ENCODE measurements around the gene OTX2.
A peak's percentile ranks its signal among the peaks of the same experiment; 100 is the strongest.

The OTX2 gene

DNA sequence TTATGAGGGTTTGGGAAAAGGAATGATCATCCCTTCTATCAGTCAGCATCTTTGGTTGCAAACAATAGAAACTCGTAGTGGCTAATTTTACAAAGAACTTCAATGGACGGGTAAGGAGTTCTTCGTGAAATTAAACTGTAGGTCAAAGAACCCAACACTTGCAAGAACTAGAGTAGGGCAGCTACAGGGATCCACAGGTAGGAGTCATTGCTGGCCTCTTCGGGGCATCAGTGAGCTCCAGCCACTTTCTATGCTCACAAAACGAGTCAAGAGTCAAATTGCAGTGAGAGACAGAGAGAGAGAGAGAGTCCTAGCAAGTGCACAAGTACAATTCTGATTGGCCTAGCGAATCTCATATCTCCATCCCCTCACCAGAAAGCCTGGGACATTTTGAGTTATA lies 29.9 kb upstream of the OTX2 start:
- Histone ChIP-seq H3K4me2 (ENCODE audit: low read length) (no peak overlapping the region), H3K79me2 (ENCODE audit: control insufficient read depth, insufficient read depth, low read length, poor library complexity) (no peaks in the 10 kb centered on the region), H3K23ac (ENCODE audit: low read length) (no peak overlapping the region), H3K27me3 (ENCODE audit: insufficient read depth, low read length) (peaks cover 7% of the 10 kb centered on the region), H2AK5ac (ENCODE audit: low read length) (no peak overlapping the region), H2BK12ac (ENCODE audit: low read length) (no peak overlapping the region), H3K18ac (ENCODE audit: low read length) (no peak overlapping the region), H3K27ac (ENCODE audit: low read depth, low read length) (no peak overlapping the region), H3K14ac (ENCODE audit: low read length) (no peak overlapping the region), H3K36me3 (ENCODE audit: control insufficient read depth in 1 of 2, insufficient read depth in 2 of 2, low read length in 2 of 2) (no peaks in the 10 kb centered on the region), H2BK5ac (ENCODE audit: low read depth, low read length, poor library complexity) (no peak overlapping the region), H4K12ac (ENCODE audit: low read depth, low read length) (no peak overlapping the region), H3K9ac (ENCODE audit: low read length) (no peak overlapping the region), H3K4ac (ENCODE audit: low read depth, low read length) (no peak overlapping the region), H3K4me3 (ENCODE audit: low read depth, low read length) (no peak overlapping the region), H3K4me1 (ENCODE audit: control insufficient read depth in 1 of 2, insufficient read depth in 2 of 2, low read length in 2 of 2) (no peaks in the 10 kb centered on the region), H3K79me1 (ENCODE audit: low read length) (no peaks in the 10 kb centered on the region), H4K8ac (ENCODE audit: low read depth, low read length) (no peak overlapping the region), H2BK120ac (ENCODE audit: insufficient read depth, low read length, poor library complexity) (no peak overlapping the region), H3K9me3 (ENCODE audit: insufficient read depth, low read depth, low read length) (no peaks in the 10 kb centered on the region), H4K91ac (ENCODE audit: low read depth, low read length) (no peak overlapping the region), H2AFZ (ENCODE audit: insufficient read depth, low read length, poor library complexity) (no peak overlapping the region)
- DNase-seq: no peak
- WGBS (ENCODE audit: extremely low coverage, insufficient coverage, insufficient read length): no CpG with 5 or more reads among the region's 6 CpGs

DNA sequence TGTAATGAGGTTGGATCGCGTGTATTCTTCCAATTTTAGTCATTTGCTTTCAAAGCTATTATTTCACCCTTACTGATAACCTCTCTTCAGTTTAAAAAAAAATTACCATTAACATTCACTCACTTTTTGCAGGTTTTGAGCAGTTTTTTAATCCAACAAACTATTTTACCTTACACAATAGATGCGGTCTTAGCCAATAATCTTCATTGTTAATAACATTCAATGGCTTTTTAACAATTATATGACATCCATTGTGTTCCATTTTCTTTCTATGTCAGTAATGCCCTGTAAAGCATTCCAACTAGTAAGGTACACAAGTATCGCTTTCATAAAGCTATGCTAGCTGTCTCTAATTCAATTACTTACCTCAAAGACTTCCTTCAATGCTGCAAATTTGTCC lies 18.9 kb upstream of the OTX2 start:
- H2BK12ac ChIP-seq (ENCODE audit: low read length): no peak overlapping the region
- no peak overlapping the region for H2BK5ac ChIP-seq (ENCODE audit: low read depth, low read length, poor library complexity)
- no peaks in the 10 kb centered on the region for H3K36me3 ChIP-seq (ENCODE audit: control insufficient read depth in 1 of 2, insufficient read depth in 2 of 2, low read length in 2 of 2)
- H3K23ac ChIP-seq (ENCODE audit: low read length): no peak overlapping the region
- H3K79me2 ChIP-seq (ENCODE audit: control insufficient read depth, insufficient read depth, low read length, poor library complexity): no peaks in the 10 kb centered on the region
- H3K4me2 ChIP-seq (ENCODE audit: low read length): no peak overlapping the region
- WGBS (ENCODE audit: extremely low coverage, insufficient coverage, insufficient read length): no CpG with 5 or more reads among the region's 4 CpGs
- no peak overlapping the region for H2BK120ac ChIP-seq (ENCODE audit: insufficient read depth, low read length, poor library complexity)
- H2AK5ac ChIP-seq (ENCODE audit: low read length): no peak overlapping the region
- no peak overlapping the region for H4K91ac ChIP-seq (ENCODE audit: low read depth, low read length)
- no peak overlapping the region for H3K27ac ChIP-seq (ENCODE audit: low read depth, low read length)
- H3K79me1 ChIP-seq (ENCODE audit: low read length): no peaks in the 10 kb centered on the region
- H4K8ac ChIP-seq (ENCODE audit: low read depth, low read length): no peak overlapping the region
- H3K9ac ChIP-seq (ENCODE audit: low read length): no peak overlapping the region
- no peak overlapping the region for H2AFZ ChIP-seq (ENCODE audit: insufficient read depth, low read length, poor library complexity)
- no peak overlapping the region for H3K4ac ChIP-seq (ENCODE audit: low read depth, low read length)
- no peaks in the 10 kb centered on the region for H3K4me1 ChIP-seq (ENCODE audit: control insufficient read depth in 1 of 2, insufficient read depth in 2 of 2, low read length in 2 of 2)
- H4K12ac ChIP-seq (ENCODE audit: low read depth, low read length): no peak overlapping the region
- no peak for DNase-seq
- H3K14ac ChIP-seq (ENCODE audit: low read length): no peak overlapping the region
- no peak overlapping the region for H3K18ac ChIP-seq (ENCODE audit: low read length)
- no peaks in the 10 kb centered on the region for H3K27me3 ChIP-seq (ENCODE audit: insufficient read depth, low read length)
- peaks cover 3% of the 10 kb centered on the region for H3K9me3 ChIP-seq (ENCODE audit: insufficient read depth, low read depth, low read length)
- H3K4me3 ChIP-seq (ENCODE audit: low read depth, low read length): no peak overlapping the region

- WGBS (ENCODE audit: extremely low coverage, insufficient coverage, insufficient read length): no CpG with 5 or more reads among the region's 4 CpGs
- Histone ChIP-seq H2BK120ac (ENCODE audit: insufficient read depth, low read length, poor library complexity) (no peak overlapping the region), H3K18ac (ENCODE audit: low read length) (no peak overlapping the region)
Observed at GRCh38 chr14:56826214-56826613, 15.9 kb upstream of the OTX2 start.

DNA sequence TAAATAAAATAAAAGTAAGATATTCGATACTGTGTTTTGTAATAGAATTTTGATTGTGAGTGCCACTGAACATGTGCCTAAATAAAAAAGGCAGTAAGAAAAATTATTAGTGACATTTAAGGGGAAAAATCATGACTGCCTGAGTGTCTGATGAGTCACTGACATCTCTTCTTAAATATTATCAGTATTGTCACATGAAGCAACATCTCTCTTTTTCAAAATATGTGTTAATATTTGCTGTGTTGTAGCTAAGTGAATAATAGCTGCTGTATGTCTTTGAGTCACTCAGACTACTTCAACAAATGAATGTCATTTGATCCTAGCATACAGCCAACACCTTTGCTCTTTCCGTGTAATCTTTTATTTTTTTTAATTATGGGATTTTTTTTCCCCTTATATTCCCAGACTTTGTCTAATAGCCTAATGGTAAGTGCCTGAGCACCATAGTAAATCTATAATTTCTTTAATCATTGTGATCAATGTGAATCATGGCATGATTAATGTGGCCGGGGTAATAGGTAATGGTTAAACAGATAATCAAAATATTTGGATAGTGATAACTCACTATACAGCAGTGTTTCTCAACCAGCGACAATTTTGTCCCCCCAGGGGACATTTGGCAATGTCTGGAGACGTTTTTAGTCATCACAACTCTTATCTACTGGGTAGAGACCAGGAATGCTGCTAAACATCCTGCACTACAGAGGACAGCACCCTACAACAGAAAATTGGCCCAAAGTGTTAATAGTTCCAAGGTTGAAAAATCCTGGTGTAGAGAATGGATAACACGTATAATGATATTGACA lies 11.7 kb upstream of the OTX2 start:
- no peak overlapping the region for H2BK5ac ChIP-seq (ENCODE audit: low read depth, low read length, poor library complexity)
- no peaks in the 10 kb centered on the region for H3K9me3 ChIP-seq (ENCODE audit: insufficient read depth, low read depth, low read length)
- no peak overlapping the region for H4K8ac ChIP-seq (ENCODE audit: low read depth, low read length)
- H3K4me2 ChIP-seq (ENCODE audit: low read length): no peak overlapping the region
- H3K36me3 ChIP-seq (ENCODE audit: control insufficient read depth in 1 of 2, insufficient read depth in 2 of 2, low read length in 2 of 2): no peaks in the 10 kb centered on the region
- DNase-seq: peak; percentile 97 to 100
- no peak overlapping the region for H3K23ac ChIP-seq (ENCODE audit: low read length)
- no peak overlapping the region for H3K27ac ChIP-seq (ENCODE audit: low read depth, low read length)
- no peak overlapping the region for H3K18ac ChIP-seq (ENCODE audit: low read length)
- peaks cover 3 to 4% of the 10 kb centered on the region in 2 experiments for H3K4me1 ChIP-seq (ENCODE audit: control insufficient read depth in 1 of 2, insufficient read depth in 2 of 2, low read length in 2 of 2)
- H2BK12ac ChIP-seq (ENCODE audit: low read length): no peak overlapping the region
- H2AFZ ChIP-seq (ENCODE audit: insufficient read depth, low read length, poor library complexity): no peak overlapping the region
- H2BK120ac ChIP-seq (ENCODE audit: insufficient read depth, low read length, poor library complexity): no peak overlapping the region
- no peak overlapping the region for H3K4ac ChIP-seq (ENCODE audit: low read depth, low read length)
- H3K27me3 ChIP-seq (ENCODE audit: insufficient read depth, low read length): peaks cover 14% of the 10 kb centered on the region
- no CpG with 5 or more reads among the region's 6 CpGs for WGBS (ENCODE audit: extremely low coverage, insufficient coverage, insufficient read length)
- H3K14ac ChIP-seq (ENCODE audit: low read length): no peak overlapping the region
- H4K91ac ChIP-seq (ENCODE audit: low read depth, low read length): no peak overlapping the region
- H3K79me1 ChIP-seq (ENCODE audit: low read length): no peaks in the 10 kb centered on the region
- no peaks in the 10 kb centered on the region for H3K79me2 ChIP-seq (ENCODE audit: control insufficient read depth, insufficient read depth, low read length, poor library complexity)
- no peak overlapping the region for H3K4me3 ChIP-seq (ENCODE audit: low read depth, low read length)
- no peak overlapping the region for H2AK5ac ChIP-seq (ENCODE audit: low read length)
- no peak overlapping the region for H4K12ac ChIP-seq (ENCODE audit: low read depth, low read length)
- H3K9ac ChIP-seq (ENCODE audit: low read length): no peak overlapping the region

More at GRCh38 chr14:56826214-56826613, 15.9 kb upstream of the OTX2 start:
- Histone ChIP-seq H3K79me2 (ENCODE audit: control insufficient read depth, insufficient read depth, low read length, poor library complexity) (no peaks in the 10 kb centered on the region), H2AFZ (ENCODE audit: insufficient read depth, low read length, poor library complexity) (no peak overlapping the region), H4K91ac (ENCODE audit: low read depth, low read length) (no peak overlapping the region), H3K9ac (ENCODE audit: low read length) (no peak overlapping the region), H3K4me1 (ENCODE audit: control insufficient read depth in 1 of 2, insufficient read depth in 2 of 2, low read length in 2 of 2) (no peaks in the 10 kb centered on the region), H4K12ac (ENCODE audit: low read depth, low read length) (no peak overlapping the region), H3K4me2 (ENCODE audit: low read length) (no peak overlapping the region), H4K8ac (ENCODE audit: low read depth, low read length) (no peak overlapping the region), H3K27ac (ENCODE audit: low read depth, low read length) (no peak overlapping the region), H2BK12ac (ENCODE audit: low read length) (no peak overlapping the region), H3K4me3 (ENCODE audit: low read depth, low read length) (no peak overlapping the region), H3K79me1 (ENCODE audit: low read length) (no peaks in the 10 kb centered on the region), H3K4ac (ENCODE audit: low read depth, low read length) (no peak overlapping the region), H2BK5ac (ENCODE audit: low read depth, low read length, poor library complexity) (no peak overlapping the region), H3K23ac (ENCODE audit: low read length) (no peak overlapping the region), H3K27me3 (ENCODE audit: insufficient read depth, low read length) (no peaks in the 10 kb centered on the region), H3K9me3 (ENCODE audit: insufficient read depth, low read depth, low read length) (no peaks in the 10 kb centered on the region), H2AK5ac (ENCODE audit: low read length) (no peak overlapping the region), H3K36me3 (ENCODE audit: control insufficient read depth in 1 of 2, insufficient read depth in 2 of 2, low read length in 2 of 2) (no peaks in the 10 kb centered on the region), H3K14ac (ENCODE audit: low read length) (no peak overlapping the region)
- DNase-seq: no peak
